Measurements from ENCODE around the gene POLL.

DNA sequence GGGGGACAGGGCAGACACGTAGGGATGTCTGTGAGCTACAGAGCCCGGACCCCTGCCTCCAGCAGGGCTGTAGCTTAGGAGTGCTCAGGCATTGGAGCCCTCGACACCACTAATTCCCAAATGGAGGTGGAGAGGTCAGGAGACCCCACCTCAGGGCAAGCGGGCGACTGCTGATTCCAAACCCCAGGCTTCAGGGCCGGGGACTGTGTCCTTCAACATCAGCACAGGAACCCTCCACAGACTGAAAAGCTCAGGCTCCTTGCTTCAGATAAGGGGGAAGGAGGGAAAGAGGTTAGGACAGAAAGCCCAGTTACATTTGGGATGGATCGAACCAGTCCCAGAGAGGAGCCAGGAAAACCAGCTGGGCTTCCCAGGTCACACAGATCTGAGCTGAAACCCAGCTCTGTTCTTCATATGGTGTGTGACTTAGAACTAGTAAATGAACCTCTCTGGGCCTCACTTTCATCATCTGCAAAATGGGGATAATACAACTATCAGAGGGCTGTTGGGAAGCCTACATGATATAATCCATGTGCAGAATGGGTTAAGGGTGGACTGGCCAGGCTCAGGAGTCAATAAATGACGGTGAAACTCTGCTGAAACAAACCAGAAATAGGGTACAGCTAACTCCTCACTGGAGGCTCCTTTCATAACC is 16.7 kb downstream of the POLL start:
- TF ChIP-seq, protein P1, sequence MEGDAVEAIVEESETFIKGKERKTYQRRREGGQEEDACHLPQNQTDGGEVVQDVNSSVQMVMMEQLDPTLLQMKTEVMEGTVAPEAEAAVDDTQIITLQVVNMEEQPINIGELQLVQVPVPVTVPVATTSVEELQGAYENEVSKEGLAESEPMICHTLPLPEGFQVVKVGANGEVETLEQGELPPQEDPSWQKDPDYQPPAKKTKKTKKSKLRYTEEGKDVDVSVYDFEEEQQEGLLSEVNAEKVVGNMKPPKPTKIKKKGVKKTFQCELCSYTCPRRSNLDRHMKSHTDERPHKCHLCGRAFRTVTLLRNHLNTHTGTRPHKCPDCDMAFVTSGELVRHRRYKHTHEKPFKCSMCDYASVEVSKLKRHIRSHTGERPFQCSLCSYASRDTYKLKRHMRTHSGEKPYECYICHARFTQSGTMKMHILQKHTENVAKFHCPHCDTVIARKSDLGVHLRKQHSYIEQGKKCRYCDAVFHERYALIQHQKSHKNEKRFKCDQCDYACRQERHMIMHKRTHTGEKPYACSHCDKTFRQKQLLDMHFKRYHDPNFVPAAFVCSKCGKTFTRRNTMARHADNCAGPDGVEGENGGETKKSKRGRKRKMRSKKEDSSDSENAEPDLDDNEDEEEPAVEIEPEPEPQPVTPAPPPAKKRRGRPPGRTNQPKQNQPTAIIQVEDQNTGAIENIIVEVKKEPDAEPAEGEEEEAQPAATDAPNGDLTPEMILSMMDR (IDR thresholded peaks at IDR 0.05), result no peak
- no peak for TF ChIP-seq POLR2A (IDR thresholded peaks at IDR 0.05)

Measured in testis (tissue), 2 donors.